Stimulated activated CD4-positive, alpha-beta T cell treated with anti-CD3 and anti-CD28 coated beads, Interleukin-15, amount 100 ng/mL, for 24 hours (primary cell): Measurements from ENCODE around the gene AGAP4.
"Not testable (repeated sequence)": the region's sequence is repeated elsewhere in the genome, so short reads cannot be mapped to it uniquely, and the experiment has no call there.

ENCODE experiments used
- DNase-seq: peaks from one replicate; pipeline ENCODE4 v3.0.0-alpha.2; 2020

AGAP4 gene

DNA sequence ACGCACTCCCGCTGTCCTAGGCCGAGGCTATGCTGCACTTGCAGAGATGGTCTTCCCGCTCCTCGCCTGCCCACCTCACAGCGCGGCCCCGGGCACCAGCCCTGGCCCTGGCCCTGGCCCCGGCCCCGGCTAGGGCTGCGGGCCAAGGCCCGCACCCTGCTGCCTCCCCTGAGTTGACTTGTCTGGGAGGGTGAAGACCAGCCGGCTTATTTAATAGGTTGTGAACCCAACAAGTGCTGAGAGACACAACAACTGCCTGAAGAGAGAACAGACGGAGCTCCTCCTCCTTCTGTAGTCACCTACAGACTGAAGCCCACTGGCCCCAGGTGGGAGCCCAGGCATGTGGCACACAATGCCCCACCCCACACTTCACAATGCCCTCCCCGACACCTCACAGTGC is at the start of gene AGAP4:
AGAP4 (minus strand) TSS at position 101 of the 400 bp plus-strand sequence. CDS start 153 bp downstream, outside the sequence.
- DNase-seq = not testable (repeated sequence)

DNA sequence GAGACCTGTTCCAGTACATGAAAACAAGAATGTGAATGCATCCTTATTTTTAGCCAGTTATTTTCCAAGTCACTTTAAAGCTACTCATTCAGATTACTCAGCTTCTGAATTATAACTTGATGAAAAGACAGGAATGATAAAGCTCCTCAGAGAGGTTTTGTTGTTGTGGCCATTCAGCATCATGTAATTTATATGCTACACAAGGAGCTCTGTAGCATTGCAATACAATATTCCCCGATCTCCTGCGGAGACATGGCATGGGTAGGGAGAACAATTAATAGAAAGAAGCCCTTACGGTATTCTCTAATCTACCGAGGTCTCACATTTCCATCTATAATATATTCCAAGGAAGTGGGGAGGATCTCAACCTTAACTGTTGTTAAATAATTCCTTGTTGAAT is 43.4 kb upstream of the AGAP4 start:
- not testable (repeated sequence) for DNase-seq

DNA sequence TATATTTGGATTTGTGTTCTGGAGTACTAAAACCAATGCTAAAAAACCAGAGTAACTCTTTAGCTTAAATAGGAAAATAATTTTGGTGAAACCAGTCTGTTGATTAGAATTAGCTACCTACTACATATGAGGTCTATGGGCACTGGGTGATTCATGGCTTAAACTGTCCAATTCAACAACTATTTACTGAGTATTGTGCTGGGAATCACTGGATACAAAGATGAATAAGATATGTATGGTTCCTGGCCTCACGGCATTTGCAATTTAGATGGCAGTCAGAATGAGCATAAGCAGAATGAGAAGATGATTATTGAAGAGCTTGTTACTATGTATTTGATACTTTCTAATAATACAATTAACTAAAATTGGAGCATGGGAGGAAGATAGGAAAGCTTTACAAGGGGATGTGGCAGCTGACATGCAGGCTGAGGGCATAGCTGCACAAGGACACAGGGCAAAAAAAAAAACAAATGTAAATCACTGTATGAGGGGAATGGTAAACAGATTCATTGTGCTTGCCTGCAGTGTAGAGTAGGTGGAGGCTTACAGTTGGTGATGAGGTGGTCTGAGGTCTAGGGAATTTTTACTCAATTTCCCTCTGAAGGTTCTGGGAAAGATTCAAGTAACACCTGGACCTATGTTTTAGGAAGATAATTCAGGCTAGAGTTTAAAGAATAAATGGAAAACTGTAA is 42.4 kb upstream of the AGAP4 start:
- DNase-seq = not testable (repeated sequence)

DNA sequence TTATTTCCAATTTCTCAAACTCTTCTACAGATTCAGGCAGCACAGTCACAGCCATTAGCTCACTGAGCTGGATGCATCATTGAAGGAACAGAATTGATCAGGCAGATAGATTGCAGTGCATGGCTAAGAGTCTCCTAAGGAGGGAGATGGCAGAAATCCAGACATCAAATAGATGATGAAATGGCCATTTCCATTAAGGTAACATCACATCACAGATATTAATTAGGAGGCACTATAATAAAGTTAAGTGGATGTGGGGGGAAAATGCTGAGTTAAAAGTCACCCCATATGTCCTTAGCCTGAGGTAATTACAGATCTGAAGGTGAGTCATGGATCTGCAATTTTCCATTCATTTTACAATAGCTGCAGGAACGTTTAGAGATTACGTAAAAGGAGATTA is 35.6 kb upstream of the AGAP4 start:
- not testable (repeated sequence) for DNase-seq

DNA sequence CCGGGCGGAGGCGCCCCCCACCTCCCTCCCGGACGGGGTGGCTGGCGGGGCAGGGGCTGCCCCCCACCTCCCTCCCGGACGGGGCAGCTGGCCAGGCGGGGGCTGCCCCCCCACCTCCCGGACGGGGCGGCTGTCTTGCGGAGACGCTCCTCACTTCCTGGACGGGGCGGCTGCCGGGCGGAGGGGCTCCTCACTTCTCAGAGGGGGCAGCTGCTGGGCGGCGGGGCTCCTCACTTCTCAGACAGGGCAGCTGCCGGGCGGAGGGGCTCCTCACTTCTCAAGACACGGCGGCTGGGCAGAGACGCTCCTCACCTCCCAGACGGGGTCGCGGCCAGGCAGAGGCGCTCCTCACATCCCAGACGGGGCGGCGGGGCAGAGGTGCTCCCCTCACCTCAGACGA is 18.1 kb upstream of the AGAP4 start:
- DNase-seq = not testable (repeated sequence)

DNA sequence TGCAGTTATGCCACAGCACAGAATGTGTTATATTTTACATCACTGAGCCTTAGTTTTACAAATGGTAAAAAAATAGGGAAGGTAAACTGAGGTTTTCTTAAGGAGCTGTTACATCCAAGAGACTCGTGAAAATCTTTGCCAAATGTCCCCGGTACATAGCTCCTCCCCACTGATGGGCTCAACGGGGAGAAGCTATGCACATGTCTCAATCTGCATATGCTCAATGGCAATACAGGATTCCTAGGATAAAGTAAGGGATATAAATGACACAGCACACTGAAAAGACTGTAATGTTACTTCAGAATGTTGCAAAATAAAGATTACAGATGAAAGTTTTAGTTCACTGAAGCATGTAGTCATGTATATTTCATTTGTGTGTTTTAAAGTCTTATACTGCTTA is 17.0 kb upstream of the AGAP4 start:
- not testable (repeated sequence) for DNase-seq

DNA sequence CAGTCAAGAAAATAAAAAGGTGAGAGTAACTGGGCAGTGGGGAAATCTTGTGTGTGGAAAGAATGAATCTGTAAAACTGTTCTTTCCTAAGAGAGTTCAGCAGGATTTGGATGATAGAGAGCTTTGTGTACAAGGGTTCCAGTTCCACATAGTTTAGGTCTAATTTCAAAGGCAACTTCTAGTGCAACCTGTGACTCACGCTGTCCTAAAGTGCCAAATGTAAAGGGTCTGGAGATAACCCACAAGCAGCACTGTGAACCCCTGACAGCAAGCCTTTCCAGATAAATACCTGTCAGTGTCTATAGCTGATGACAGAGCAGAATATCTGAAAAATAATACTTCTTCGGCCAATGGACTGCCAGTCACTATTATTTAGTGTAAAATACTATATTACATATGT is 16.3 kb upstream of the AGAP4 start:
- not testable (repeated sequence) for DNase-seq

DNA sequence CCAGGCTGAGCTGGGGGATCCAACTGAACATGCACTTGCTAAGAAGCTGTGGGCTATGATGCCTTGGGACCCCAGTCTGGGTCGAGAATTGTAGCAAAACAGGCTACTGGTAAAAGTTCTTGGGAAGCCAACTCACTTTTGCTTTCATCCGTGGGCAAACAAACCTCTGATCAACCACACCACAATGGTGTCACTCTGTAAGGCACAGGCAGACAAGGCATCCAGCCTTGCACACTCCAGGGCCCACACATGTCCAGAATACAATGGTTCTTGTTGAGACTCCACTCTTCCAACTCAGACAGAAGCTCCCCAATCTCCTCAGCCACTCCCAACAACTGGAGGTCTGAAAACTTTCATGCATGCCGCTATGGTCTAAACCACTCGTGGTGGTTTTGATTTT is 10.6 kb upstream of the AGAP4 start:
- DNase-seq = not testable (repeated sequence)

DNA sequence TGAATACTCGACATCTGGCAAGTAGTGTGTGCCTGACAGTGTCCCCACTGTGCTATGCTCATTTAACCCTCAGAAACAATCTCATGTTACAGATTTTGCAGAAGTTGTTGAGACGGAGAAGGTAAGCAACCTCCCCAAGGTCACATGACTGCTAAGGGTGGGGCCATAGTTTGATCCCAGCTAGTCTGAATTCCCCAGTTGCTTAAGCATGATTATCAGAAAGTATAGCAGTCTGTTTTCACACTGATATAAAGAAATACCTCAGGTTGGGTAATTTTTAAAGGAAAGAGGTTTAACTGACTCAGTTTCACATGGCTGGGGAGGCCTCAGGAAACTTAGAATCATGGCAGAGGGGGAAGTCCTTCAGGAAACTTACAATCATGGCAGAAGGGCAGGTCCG is 1.2 kb upstream of the AGAP4 start:
- not testable (repeated sequence) for DNase-seq

DNA sequence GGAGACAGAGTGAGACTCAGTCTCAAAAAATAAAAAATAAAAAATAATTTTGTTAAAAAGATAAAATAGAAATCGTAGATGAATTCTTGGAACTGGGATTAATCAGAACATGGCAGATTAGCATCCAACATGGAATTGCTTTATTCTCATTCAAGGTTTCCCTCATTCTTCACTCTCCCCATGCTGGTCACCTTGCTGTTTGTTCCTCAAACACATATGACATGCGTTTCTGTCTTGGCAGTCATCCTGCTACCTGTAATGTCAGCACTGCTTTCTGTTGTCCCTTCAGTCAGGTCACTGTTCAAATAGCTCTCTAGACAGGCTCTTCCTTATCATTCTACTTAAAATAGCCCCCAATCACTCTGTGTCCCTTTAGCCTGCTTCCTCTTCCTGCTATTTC is 24.4 kb downstream of the AGAP4 start:
- not testable (repeated sequence) for DNase-seq

DNA sequence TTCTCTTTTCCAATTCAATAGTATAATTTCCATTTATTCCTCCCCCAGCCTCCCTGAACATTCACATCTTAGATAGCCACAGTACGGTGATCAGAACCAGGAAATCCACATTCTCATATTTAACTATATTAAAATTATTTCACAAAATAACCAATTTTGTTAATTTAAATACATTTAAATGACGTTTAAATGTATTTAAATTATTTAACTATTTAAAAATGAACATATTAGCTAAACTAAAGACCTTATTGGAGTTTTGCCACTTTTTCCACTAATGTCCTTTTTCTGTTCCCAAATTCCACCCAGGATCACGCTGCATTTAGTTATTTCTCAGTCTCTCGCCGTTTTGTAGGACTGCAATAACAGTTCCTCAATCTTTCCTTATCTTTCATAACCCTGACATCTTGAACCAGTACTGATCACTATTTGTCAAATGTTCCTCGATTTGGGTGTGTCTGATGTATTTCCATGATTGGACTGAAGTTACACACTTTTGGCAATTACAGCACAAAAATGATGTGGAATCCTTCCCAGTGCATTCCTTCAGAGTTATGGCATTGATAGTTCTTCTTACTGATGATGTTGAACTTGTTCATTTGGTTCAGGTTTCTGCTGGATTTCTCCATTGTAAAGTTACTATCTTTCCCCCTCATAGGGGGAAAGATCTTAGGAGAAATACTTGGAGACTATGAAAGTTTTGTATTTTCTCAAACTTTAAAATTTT is 27.0 kb downstream of the AGAP4 start:
- DNase-seq = not testable (repeated sequence)

DNA sequence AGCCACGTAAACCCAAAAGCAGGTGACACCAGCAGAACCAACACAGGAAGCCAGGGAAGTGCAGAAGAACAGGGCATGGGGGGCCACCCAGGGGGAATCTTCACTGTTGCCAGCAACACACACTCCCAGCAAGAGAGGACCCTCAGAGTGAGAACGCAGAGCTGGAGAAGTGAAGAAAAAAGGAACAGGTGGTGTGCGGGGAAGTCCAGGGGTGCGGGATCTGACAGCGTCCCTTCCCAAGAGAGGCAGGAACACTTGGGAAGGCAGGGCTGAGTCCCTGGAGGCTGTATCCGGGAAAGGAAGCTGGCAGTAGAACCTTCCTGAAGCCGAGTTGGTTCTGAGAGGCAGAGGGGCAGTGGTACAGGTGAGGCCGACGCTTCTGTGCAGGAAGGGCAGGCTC is 27.7 kb downstream of the AGAP4 start:
- no peak for DNase-seq

DNA sequence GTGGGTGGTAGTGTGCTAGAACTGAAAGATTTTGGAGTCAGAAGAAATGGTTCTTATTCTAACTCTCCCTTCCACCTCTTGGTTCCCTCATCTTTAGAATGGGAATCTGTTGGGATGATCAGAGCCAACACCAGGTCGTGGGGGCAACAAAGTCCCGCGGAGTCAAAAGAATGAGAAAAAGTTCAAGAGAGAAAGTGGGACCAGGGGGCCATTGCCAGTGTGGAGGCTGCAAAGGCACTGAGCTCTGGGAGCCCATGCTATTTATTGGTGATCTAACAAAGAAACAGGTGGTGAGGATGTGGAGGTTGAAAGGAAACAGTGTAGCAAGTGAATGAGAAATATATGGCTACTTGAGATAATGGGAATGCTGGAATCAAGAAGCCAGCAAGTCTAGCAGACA is 29.4 kb downstream of the AGAP4 start:
- DNase-seq = no peak

DNA sequence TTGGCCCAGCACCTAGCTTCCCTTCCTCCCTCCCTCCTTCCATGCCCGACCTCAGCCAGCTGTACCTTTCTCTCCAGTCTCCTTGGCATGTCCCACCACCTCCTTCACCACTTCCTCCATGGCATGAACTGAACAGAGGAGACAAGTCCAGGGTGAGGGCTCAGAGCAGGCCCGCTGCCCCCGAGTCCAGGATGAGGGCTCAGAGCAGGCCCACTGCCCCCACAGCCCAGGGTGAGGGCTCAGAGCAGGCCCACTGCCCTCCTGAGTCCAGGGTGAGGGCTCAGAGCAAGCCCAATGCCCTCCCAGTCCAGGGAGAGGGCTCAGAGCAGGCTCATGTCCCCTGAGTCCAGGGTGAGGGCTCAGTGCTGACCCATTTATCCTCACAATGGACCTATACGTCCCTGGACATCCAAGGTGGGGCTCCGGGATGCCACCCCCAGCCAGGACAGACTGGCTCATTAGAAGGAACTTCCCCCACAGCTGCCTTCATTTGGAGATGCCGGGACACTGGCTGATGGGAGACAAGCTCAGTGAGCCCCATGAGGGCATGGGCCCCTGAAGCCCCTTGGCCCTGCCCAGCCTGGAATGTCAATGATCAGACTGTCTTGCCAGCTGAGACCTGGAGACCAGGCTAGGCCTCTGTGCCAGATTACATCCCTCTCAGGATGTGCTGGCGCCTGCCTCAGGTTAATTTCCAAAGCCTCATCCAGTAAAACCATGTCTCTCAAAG is 30.0 kb downstream of the AGAP4 start:
- no peak for DNase-seq

DNA sequence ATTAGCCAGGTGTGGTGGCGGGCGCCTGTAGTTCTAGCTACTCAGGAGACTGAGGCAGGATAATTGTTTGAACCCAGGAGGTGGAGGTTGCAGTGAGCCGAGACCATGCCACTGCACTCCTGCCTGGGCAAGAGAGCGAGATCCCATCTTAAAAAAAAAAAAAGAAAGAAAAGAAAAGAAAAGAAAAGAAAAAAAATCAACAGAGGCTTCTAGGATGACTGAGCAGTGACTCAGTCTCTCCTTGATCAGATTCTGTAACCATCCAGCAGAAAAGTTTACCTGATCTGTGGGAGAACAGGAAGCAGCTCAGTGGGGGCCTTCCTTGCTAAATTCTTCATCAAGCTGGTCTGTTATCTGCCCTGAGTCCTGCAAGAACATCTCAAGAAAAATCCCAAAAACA is 33.2 kb downstream of the AGAP4 start:
- not testable (repeated sequence) for DNase-seq

DNA sequence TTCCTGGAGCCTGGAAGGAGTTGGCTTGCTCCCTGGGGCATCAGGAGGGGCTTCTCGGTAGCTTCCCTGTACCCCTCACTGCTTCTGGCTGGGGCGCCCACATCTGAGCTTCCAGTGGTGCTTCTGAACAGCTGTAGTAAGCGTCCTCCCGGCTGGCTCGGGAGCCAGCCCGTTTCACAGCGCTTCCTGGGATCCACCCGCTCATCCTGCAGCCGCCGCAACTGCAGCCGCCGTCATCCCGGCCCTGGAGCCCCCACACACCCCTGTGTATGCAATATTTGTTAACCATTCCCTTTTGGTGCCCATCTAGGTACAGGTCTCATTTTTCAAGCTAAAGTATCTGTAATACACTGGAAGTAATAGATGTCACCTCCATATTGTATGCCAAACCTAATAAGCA is 34.3 kb downstream of the AGAP4 start:
- DNase-seq = not testable (repeated sequence)

DNA sequence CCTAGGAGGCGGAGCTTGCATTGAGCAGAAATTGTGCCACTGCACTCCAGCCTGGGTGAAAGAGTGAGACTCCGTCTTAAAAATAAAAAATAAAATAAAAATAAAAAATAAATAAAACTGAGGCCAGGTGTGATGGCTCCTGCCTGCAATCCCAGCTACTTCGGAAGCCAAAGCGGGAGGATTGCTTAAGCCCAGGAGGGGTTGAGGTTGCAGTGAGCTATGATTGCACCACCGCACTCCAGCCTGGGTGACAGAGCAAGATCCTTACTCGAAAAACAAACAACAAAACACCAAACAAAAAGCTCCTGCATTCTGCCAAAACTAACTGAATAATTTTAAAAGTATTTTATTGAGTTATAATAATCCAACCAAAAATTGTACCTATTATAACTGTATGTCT is 36.2 kb downstream of the AGAP4 start:
- DNase-seq = no peak

DNA sequence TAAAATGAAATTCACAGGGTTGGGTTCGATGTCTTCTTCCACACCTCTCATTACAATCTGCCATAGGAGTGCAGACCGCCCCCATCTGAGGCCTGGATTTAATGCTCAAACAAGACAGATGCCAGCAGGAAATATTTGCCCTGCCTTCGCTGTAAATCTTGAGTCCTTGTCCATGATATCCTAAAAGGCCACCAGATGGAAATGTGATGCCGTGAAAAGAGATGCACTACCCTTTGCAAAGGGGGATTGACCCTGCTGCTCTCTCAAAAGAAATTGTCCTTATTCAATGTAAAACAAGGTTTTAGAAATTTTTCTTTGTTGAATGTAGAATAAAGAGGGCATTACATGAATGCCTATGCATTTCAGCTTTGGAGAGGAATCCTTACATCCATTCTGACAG is 37.5 kb downstream of the AGAP4 start:
- DNase-seq = no peak

DNA sequence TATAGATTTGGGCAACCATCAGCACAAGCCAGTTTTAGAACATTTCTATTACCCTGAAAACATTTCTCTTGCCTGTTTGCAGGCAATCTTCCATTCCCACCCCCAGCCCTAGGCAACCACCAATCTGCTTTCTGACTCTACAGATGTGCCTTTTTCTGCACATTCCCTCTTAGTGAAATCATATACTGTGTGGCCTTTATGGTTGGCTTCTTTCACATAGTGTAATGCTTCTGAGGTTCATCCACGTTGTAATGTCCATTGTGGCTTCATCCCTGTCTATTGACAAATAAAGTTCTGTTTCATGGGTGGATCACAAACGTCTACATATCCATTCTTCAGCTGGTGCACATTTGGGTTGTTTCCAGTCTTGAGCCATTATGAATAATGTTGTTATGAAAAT is 42.3 kb downstream of the AGAP4 start:
- DNase-seq = not testable (repeated sequence)

DNA sequence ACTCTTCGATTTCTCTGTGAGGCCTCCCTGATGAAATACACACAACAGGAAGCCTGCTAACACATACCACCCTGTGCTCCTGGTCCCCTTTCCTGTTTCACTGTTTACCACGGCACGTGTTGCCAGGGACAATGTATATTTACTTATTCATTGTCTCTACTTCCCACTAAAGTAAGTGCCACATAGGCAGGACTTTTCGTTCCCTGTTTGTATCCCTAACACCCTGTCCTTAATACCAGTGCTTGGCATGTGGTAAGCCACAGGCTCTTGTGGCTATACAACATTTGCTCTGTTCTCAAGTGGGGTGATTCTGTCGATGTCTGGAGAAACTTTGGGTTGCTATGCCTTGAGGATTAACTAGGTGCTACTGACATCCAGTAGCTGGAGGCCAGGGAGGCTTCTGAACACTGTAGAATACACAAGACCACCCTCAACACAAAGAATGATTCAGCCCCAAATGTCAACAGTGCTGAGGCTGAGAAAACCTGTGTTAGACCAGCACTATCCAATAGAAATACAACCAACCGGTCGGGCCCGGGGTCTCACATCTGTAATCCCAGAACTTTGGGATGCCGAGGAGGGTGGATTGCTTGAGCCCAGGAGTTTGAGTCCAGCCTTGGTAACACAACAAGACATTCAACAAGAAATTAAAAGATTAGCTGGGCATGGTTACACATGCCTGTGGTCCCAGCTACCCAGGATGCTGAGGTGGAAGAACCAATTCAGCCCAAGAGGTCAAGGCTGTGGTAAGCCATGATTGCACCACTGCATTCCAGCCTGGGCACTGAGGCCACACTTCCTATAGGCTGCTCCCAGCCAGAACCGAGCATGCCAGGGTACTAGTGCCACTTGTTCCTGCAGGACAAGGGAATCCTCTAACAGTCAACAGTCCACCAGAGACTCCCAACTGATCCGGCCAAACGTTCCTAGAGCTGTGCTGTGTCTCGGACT is 44.0 kb downstream of the AGAP4 start:
- DNase-seq = not testable (repeated sequence)

DNA sequence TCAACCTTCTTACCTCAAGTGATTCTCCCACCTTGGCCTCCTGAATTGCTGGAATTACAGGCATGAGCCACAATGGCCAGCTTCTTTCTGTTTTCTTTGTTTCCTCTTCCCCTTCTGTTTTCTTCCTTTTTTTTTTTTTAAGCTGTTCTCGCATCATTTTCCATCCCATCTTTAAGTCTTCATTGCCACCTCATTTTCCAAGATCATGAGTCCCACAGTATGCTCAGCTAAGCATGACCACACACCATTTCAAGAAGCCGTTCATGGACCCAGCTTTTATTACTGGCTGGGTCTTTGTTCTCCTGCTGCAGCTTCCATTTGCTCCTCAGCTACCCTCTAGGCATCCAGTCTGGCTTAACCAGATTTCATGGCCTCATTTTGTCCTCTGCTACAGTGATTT is 52.5 kb downstream of the AGAP4 start:
- not testable (repeated sequence) for DNase-seq

DNA sequence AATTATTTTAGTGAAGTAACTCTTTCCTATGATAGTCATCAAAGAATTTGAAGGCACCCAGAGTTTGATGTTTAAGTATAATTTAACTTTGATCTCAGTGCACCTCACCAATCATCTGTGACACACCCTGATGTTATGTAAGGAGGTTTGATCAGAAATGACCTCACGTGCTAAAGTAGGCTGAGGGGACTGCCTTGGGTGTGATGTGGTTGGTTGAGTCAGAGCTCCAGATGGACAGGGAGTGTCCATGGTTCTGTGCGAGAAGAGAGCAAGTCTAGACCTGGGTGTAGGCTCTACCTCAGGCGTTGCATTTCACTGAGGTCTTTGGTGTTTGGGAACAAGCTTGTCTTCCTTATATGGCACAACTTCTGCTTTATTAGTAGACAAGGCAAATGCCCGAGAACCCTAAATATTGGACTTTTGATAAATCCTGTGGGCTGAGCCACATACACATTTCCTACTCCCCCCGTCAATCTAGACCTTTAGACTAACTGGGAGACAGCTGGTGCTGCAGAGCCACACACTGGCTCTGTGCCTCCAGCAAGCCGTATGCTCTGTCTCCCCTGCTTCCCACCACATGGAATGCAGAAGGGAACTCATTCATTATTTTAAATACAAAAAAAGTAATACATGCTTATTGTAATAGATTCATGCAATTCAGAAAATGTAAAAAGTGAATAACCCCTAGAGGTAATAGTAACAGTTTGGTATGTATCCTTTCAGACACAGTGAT is 56.4 kb downstream of the AGAP4 start:
- not testable (repeated sequence) for DNase-seq
